NK-92 treated with Interleukin-12 subunit alpha and Interleukin-12 subunit beta, amount 100 ng/mL, for 24 hours (cell line): ENCODE measurements around the gene STRIT1.
"Not testable (repeated sequence)": the region's sequence is repeated elsewhere in the genome, so short reads cannot be mapped to it uniquely, and the experiment has no call there.

Experiments
- DNase-seq: peaks from one replicate; lab custom pipeline; 2025; lab: John Stamatoyannopoulos, UW

STRIT1 gene

DNA sequence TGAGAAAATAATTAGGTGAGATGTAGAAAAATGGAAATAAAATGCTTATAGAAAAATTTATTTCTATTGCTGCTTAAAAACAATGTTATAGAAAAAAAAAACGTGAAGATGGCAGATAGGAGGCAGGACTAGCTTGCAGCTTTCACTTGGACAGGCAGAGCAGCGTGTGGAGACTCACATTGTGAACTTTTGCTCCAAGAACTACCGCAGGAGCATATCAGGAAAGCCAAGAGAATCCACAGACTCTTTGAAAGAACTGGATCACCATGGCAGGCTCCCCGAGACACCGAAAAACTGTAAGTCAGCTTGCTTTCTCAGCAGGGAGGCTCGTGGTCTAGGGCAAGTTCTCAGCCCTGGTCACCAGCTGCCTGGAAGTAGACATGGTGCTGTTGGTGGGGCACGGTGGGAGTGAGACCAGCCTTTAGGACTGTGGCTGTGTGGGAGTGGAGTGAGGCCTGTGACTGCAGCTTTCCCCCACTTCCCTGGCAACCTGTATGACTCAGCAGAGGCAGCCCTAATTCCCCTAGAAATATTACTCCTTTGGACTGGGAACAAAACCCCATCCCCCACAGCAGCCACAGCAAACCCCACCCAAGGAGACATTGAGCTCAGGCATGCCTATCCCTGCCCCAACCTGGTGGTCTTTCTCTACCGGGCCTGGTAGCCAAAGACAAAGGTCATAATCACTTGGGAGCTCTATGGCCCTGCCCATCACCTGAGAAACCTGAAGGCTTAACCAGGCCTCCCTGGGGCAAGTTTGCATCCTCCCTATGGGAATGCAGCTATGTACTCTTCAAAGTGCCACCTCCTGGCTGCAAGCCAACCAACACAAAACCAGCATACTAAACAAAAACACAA, 22.8 kb downstream of the STRIT1 start:
- DNase-seq: no peak

DNA sequence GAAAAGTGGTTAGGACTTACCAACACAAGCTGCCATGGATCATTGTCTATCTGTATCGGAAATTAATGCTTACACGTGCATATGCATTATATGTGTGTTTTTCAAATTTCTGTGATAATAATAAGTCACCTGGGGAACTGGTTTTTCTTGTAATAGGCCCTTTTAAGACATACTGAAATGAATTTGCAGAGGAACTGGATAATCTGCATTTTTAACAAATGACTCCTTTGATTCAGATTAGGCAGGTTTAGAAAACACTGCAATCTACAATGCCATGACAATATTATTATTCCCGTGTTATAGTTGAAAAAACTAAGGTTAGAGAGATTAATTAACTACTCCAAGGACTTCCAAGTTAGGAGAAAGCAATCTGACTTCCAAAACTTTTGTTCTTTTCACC, 23.4 kb downstream of the STRIT1 start:
- no peak for DNase-seq

DNA sequence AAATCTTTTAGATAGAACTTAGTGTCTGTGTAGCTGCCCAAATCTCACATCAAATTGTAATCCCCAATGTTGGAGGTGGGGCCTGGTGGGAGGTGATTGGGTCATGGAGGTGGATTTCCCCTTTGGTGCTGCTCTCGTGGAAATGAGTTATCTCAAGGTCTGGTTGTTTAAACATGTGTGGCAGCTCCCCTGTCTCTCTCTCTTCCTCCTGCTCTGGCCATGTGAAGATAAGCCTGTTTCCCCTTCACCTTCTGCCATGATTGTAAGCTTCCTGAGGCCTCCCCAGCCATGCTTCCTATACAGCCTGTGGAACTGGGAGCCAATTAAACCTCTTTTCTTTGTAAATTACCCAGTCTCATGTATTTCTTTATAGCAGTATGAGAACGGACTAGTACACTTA, 30.6 kb downstream of the STRIT1 start:
- not testable (repeated sequence) for DNase-seq

DNA sequence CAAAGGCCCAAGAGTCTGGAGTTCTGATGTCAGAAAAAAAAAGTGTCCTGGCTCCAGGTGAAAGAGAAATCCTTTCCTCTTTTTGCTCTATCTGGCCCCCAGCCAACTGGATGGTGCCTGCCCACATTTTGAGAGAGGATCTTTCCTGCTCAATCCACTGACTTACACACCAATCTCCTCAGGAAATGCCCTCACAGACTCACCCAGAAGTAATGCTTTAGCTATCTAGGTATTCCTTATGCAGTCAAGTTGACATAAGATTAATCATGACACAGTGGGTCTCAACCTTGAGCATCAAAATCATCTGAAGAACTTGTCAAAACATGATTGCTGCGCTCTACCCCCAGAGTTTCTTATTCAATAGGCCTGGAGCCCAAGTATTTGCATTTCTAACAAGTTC, 31.2 kb downstream of the STRIT1 start:
- DNase-seq: no peak

DNA sequence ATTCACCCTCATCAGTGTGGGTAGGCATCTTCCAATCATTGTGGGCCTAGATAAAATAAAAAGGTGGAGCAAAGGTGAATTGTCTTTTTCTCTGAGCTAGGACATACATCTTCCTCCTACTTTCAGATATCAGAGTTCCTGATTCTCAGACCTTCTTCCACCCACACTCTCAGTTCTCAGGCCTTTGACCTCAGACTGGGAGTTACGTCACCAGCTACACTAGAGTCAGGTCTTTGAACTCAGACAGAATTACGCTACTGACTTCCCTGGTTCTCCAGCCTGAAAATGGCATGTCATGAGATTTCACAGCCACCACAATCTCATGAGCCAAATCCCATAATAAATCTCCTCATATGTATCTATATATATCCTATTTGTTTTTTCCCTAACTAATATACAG, 39.0 kb downstream of the STRIT1 start:
- no peak for DNase-seq

DNA sequence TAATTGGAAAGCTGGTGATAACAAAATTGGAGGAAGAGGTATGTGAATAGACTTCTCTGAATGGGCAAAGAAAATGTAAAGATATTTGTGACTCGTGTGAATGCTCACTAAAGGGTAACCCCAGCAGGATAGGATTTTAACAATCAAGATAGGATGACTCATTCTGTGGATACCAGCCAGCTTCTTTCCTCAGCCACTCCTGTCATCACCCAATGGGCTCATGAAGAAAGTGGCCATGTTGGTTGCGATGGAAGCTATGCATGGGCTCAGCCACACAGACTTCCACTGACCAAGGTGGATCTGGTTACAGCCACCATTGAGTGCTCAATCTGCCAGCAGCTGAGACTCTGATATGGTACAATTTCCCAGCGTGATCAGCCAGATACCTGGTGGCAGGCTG, 40.9 kb downstream of the STRIT1 start:
- DNase-seq: no peak

DNA sequence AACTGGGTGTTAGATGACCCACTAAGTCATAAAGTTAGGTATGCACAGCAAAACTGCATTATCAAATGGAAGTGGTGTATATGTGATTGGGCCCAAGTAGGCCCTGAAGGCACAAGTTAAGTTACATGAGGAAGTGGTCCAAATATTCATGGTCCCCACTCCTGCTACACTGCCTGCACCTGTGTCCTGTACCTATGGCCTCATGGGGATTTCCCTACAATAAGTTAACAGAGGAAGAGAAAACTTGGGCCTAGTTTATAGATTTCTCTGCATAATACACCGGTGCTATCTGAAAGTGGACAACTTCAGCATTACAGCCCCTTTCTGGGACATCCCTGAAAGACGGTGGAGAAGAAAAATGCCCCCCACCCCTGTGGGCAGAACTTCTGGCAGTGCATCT, 41.5 kb downstream of the STRIT1 start:
- no peak for DNase-seq

DNA sequence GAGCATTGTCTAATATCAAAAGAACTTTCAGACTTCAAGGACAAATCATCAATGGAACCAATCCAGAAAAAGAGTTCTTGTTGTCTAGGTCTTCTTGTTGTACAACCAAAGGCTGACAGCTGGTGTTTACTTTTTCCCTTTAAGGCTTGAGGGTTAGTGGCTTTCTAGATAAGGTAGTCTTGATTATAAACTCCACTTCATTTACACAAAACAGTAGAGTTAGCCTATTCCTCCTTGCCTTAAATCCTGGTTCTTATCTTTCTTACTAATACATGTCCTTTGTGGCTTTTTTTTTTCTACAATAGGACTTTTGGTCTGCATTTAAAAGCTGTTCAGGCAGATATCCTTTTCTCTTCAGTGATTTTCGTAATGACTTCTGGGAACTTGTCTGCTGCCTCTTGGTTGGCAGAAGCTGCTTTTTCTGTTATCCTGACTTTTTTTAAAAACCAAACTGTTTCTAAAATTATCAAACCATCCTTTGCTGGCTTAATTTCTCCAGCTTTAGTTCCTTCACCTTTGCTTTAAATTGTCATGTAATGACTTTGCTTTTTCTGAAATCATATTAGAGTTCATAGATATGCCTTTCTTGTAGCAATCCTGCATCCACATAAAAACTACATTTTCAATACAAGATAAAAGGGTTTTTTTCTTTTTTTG, 44.8 kb downstream of the STRIT1 start:
- no peak for DNase-seq

DNA sequence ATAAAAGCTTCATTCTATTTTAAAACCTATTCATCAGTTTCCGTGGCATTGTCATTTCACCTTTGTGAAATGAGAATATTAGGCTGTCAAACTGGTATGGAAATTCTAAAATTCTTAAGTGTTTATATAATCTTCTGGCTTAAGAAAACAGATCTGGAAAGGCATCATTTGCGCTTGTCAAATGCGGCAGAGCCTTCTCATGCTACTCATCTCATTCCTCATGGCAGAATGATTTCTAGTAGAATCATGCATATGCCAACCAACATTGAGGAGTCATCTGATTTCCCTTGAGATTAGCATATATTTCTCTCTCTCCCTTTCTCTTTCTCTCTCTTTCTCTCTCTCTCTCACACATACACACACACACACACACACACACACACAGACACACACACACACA, 48.8 kb downstream of the STRIT1 start:
- no peak for DNase-seq

DNA sequence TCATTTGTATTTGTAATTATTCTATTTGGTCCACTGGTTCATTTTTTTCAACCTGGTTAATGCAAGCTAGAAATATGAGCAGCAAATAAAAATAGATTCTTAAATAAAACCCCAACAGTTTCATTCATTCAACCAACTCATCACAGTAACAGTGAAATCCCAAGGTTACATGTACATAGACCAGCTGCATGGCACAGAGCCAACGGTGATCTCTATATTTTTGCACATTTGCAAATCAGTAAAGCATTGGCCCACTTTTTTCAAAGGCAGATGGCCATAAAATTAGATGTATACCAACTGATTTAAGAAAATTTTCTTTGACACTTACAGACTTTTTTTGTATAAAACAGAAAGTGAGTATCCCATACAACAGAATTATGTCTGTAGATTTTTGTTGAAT, 49.3 kb downstream of the STRIT1 start:
- no peak for DNase-seq

DNA sequence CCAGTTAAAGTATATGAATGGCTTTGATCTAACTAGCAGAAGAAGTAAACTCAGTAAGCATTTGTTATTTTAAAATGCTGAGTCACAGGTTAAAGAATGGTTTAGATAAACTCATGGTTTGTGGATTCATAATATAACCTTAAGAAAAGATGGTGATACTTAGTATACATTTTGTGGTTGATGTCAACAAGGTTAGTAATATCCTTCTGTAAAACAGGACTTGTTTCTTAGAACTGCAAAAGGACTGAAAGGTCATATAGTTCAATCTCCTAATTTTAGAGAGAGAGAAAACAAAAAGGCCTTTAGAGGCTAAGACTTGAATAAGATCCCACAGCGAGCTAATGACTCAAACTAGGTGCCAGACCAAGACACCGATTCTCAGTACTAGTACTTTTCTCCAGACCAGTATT, 50.0 kb downstream of the STRIT1 start:
- no peak for DNase-seq

DNA sequence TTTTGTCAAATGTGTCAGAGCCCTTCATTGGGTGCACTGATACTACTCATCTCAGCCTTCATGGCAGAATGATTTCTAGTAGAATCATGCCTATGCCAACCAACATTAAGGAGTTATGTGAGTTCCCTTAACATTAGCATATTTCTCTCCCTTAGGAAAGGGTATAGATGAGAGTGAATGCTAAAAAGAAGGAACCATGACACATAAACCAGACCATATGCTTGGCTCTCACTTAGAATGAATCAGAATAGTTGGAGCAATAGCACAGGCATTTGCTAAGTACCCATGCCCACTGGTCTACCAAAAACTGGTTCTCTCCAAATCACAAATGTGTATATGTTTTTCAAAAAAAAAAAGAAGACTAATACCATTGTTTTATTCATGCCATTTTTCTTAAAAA, 51.1 kb downstream of the STRIT1 start:
- no peak for DNase-seq

DNA sequence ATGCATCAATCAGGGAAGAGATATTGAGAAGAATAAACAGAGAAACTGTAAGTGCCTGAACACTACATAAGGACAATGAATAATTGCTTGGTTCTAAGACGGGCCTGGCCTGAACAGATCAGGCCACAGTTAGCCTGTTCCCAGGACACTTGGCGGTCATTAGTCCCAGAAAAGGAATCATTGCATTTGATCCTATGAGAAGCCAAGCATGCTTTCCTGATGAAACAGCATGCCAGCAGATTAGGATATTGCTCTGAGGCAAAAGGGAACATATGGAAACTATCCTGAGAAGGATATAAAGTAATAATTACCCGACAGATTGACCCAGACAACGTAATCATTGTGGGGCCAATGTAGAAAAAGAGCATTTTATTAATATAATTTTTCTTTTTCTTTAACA, 51.9 kb downstream of the STRIT1 start:
- no peak for DNase-seq
